Rectal smooth muscle tissue (tissue), 1 donor: ENCODE data around the gene CHD2.

Experiments
- H3K27ac ChIP-seq: one replicate; pipeline ENCODE4 v1.7.0; 2013; ENCODE audit warnings: low read depth, low read length, inconsistent platforms
- H3K27me3 ChIP-seq: one replicate; pipeline ENCODE4 v1.7.0; 2013; ENCODE audit warnings: low read length; ENCODE audit not compliant: control insufficient read depth, insufficient read depth
- H3K36me3 ChIP-seq: one replicate; pipeline ENCODE4 v1.7.0; 2013; ENCODE audit warnings: low read length; ENCODE audit not compliant: control insufficient read depth, insufficient read depth
- H3K4me1 ChIP-seq: one replicate; pipeline ENCODE4 v1.7.0; 2013; ENCODE audit warnings: low read length; ENCODE audit not compliant: control insufficient read depth, insufficient read depth
- H3K4me3 ChIP-seq: one replicate; pipeline ENCODE4 v1.7.0; 2013; ENCODE audit warnings: low read length
- H3K9ac ChIP-seq: one replicate; pipeline ENCODE4 v1.7.0; 2013; ENCODE audit warnings: low read length

The CHD2 gene

GRCh38 chr15:93049914-93050578 is 149.9 kb downstream of the CHD2 start:
- Histone ChIP-seq H3K9ac (no peak overlapping the region), H3K27me3 (no peaks in the 10 kb centered on the region), H3K4me1 (peaks cover 19% of the 10 kb centered on the region), H3K36me3 (peaks cover 32% of the 10 kb centered on the region), H3K27ac (peak overlapping the region; percentile 60), H3K4me3 (peak overlapping the region; percentile 15)

GRCh38 chr15:93050648-93051047 is 150.5 kb downstream of the CHD2 start:
- H3K9ac ChIP-seq = no peak overlapping the region
- peaks cover 23% of the 10 kb centered on the region for H3K4me1 ChIP-seq
- H3K27ac ChIP-seq = peak overlapping the region; percentile 63
- no peaks in the 10 kb centered on the region for H3K27me3 ChIP-seq
- peak overlapping the region; percentile 15 for H3K4me3 ChIP-seq
- peaks cover 27% of the 10 kb centered on the region for H3K36me3 ChIP-seq

DNA sequence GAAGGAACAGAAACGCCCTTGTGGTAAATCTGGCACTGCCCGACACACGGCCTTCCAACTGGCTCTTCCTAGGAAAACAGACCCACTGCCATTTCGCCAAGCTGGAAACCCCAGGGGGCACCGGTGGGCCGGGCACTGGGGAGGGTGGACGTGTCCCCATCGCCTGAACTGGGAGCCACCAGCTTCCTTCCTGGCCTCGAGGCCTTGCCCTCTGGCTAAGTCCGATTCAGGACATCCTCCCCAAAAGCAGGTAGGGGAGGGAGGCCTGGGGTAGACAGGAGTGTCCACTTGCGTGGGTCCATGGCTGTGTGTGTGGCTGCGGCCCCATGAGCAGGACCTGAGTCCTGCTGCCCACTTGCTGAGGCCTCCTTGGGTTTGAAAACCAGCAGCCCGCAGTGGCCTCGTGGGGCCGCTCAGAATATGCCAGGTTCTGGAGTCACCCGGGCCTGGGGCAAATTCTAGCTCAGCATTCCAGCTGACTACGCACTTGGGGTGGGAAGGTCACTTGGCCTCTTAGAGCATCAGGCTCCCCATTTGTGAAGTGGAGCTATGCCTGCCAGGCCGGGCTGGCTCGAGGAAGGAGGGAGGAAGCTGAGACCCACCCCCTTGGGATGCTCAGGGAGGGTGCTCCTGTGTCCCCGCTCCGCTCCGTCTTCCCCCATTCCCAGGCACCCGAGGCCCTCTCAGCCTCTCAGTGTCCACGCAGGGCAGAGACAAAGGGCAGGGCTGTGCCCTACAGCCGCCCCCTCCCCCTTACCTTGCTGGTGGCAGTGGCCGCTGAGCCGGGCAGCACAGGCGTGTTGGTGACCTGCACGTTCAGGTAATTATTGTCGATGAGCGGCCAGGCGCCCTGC is 151.3 kb downstream of the CHD2 start:
- no peak overlapping the region for H3K9ac ChIP-seq
- H3K27ac ChIP-seq = peak overlapping the region; percentile 63
- peaks cover 27% of the 10 kb centered on the region for H3K4me1 ChIP-seq
- no peaks in the 10 kb centered on the region for H3K27me3 ChIP-seq
- H3K4me3 ChIP-seq = no peak overlapping the region
- H3K36me3 ChIP-seq = peaks cover 23% of the 10 kb centered on the region

GRCh38 chr15:93052090-93052879 is 152.2 kb downstream of the CHD2 start:
- Histone ChIP-seq H3K27ac (no peak overlapping the region), H3K27me3 (no peaks in the 10 kb centered on the region), H3K4me3 (no peak overlapping the region), H3K36me3 (peaks cover 17% of the 10 kb centered on the region), H3K9ac (no peak overlapping the region), H3K4me1 (peaks cover 35% of the 10 kb centered on the region)

DNA sequence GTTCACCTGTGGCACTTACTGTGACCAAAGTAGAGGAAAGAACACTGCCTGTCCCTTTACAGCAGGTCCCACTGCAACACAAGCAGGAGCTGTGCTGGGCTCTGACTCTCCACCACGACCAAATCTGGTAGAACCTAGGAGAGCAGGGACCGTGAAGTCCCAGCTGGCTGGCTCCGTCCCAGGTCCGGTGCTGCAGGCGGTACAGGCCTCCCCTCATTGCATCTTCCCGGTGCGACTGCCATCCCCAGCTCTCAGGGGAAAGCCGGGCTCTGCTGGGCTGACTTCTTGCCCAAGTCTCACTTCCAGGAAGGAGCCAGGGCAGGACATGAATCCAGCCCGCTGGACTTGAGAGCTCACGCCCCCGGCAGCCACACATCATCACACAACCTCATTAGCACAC is 155.1 kb downstream of the CHD2 start:
- H3K36me3 ChIP-seq = peaks cover 9% of the 10 kb centered on the region
- H3K27ac ChIP-seq = no peak overlapping the region
- H3K9ac ChIP-seq = no peak overlapping the region
- H3K27me3 ChIP-seq = no peaks in the 10 kb centered on the region
- H3K4me3 ChIP-seq = no peak overlapping the region
- H3K4me1 ChIP-seq = peaks cover 43% of the 10 kb centered on the region

GRCh38 chr15:93056836-93057235 is 156.7 kb downstream of the CHD2 start:
- no peak overlapping the region for H3K9ac ChIP-seq
- H3K27ac ChIP-seq = peak overlapping the region; percentile 63

DNA sequence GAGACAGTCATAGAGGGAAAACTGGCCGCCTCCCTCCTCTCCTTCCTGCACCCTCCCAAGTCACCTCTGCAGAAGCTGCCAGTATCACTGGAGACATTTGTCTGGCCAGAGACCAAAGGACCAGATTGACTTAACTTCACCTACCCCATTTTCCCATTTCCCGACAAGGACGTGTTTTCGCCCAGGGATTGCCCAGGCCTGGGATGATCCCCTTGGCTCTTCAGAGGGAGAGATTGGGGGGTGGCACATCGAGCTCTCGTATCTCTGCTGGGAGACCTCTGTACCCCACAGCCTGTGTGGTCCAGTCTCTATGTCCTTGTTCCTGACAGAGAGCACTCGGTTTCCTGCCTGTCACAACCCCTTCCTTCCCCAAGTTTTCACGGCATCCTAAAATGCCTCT is 157.5 kb downstream of the CHD2 start:
- H3K27me3 ChIP-seq = no peaks in the 10 kb centered on the region
- no peak overlapping the region for H3K9ac ChIP-seq
- H3K36me3 ChIP-seq = no peaks in the 10 kb centered on the region
- no peak overlapping the region for H3K4me3 ChIP-seq
- peaks cover 53% of the 10 kb centered on the region for H3K4me1 ChIP-seq
- peak overlapping the region; percentile 63 for H3K27ac ChIP-seq

More at GRCh38 chr15:93056836-93057235, 156.7 kb downstream of the CHD2 start:
- H3K4me3 ChIP-seq = no peak overlapping the region
- H3K27me3 ChIP-seq = no peaks in the 10 kb centered on the region
- peaks cover 51% of the 10 kb centered on the region for H3K4me1 ChIP-seq
- H3K36me3 ChIP-seq = no peaks in the 10 kb centered on the region

DNA sequence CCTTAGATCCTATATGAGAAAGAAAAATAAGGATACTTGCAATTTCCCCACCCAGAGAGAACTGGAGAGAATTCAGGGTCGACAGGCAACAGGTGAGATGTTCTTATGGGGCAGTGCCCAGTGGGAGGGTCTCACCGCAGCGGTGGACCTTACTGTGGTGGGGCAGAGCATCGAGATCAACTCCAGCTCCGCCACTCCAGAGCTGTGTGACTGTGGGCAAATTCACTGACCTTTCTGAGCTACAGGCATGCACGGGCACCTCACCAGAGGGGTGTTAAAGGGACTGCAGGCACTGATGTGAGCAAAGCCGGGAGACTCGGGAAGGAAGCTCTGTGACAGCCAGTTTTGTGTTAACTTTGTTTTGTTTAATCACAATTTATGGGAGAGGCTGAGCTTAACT is 158.0 kb downstream of the CHD2 start:
- Histone ChIP-seq H3K36me3 (no peaks in the 10 kb centered on the region), H3K4me1 (peaks cover 56% of the 10 kb centered on the region), H3K27me3 (no peaks in the 10 kb centered on the region), H3K27ac (peak overlapping the region; percentile 63), H3K9ac (no peak overlapping the region), H3K4me3 (no peak overlapping the region)

GRCh38 chr15:93058904-93059427 is 158.8 kb downstream of the CHD2 start:
- no peaks in the 10 kb centered on the region for H3K36me3 ChIP-seq
- H3K27me3 ChIP-seq = no peaks in the 10 kb centered on the region
- H3K4me1 ChIP-seq = peaks cover 64% of the 10 kb centered on the region
- H3K4me3 ChIP-seq = no peak overlapping the region
- no peak overlapping the region for H3K9ac ChIP-seq
- H3K27ac ChIP-seq = no peak overlapping the region

GRCh38 chr15:93059442-93059841 is 159.3 kb downstream of the CHD2 start:
- H3K9ac ChIP-seq = no peak overlapping the region
- peak overlapping the region; percentile 46 for H3K27ac ChIP-seq
- no peak overlapping the region for H3K4me3 ChIP-seq
- no peaks in the 10 kb centered on the region for H3K27me3 ChIP-seq
- H3K4me1 ChIP-seq = peaks cover 69% of the 10 kb centered on the region
- H3K36me3 ChIP-seq = no peaks in the 10 kb centered on the region

DNA sequence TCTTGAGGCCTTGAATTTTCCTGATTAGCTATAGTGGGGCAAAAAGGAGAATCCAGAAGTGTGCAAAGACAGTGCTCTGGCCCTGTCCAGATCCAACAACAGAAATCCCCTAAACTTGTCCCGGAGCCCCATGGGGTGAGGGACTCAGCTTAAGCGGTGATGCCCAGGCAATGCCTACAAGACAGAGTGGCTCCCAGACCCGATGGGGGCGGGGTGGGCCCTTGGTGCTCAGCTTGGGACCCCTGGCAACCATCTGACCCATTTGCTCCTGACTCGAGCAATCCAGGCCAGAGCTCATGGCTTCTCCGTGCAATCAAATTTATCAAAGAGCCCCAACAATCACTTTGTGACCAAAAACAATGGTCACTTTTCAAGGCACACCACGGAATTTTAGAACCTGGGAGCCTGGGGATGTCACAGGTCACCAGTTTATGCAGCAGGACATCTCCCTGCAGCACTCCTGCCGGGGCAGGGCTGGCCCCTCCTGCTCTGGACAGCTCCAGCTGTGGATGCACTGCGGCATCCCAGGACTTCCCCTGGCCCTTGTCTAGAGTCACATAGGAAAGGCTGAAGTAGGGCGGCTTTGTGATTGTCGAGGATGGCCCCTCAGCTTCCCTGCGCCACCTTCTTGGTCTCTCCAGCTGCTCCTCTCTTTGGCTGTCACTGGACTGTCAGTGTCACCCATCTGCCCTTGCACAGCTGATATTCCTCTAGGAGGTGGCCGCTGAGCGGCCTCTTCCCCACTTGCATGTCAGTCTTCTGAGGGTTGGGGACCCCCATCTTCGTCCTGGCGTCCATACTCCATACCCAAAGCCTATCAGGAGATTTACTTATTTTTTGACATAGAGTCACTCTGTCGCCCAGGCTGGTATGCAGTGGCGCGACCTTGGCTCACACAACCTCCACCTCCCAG is 160.5 kb downstream of the CHD2 start:
- Histone ChIP-seq H3K9ac (no peak overlapping the region), H3K27ac (peak overlapping the region; percentile 46), H3K4me3 (no peak overlapping the region), H3K4me1 (peaks cover 72% of the 10 kb centered on the region), H3K27me3 (no peaks in the 10 kb centered on the region), H3K36me3 (no peaks in the 10 kb centered on the region)
